Epithelial cell of proximal tubule (primary cell): ENCODE data around the gene SUV39H1. TPM values are rescaled to one million over a fixed set of nuclear protein-coding genes. Genes with fewer than 3 reads are reported as not detected.

Experiments
- DNase-seq: peaks from one replicate; pipeline ENCODE4 v3.0.0-alpha.2; 2011; ENCODE audit warnings: low read depth
- H3K4me3 ChIP-seq: 2 replicates; pipeline ENCODE4 v1.5.1; 2011; ENCODE audit warnings: low read depth, mild to moderate bottlenecking, low read length
- CTCF ChIP-seq: conservative IDR thresholded peaks from 2 replicates; pipeline ENCODE4 v1.5.1; 2012; ENCODE audit warnings: low read depth, mild to moderate bottlenecking, low read length
- total RNA-seq: library from RNA; depleted of rRNA; stranded (reverse); fragments of >200 nt; gene quantifications from 2 replicates; pipeline ENCODE4 v1.2.3, GENCODE V29; 2015

SUV39H1 gene
- total RNA-seq, 1 donor from 2014 or later, result 13.3 TPM

- no peak for DNase-seq
- H3K4me3 ChIP-seq, result no peak overlapping the region
- no peak for TF ChIP-seq CTCF
Observed at GRCh38 chrX:48694776-48695533, 1.6 kb upstream of the SUV39H1 start.

- no peak for TF ChIP-seq CTCF
- H3K4me3 ChIP-seq, result peak overlapping the region; percentile 67
- DNase-seq, result no peak
Observed at GRCh38 chrX:48695534-48695896, 1.0 kb upstream of the SUV39H1 start.

- no peak for DNase-seq
- no peak for TF ChIP-seq CTCF
- H3K4me3 ChIP-seq, result peak overlapping the region; percentile 67
Observed at GRCh38 chrX:48695925-48696300, 621 bp upstream of the SUV39H1 start.

- TF ChIP-seq CTCF, result no peak
- peak overlapping the region; percentile 67 for H3K4me3 ChIP-seq
- no peak for DNase-seq
Observed at GRCh38 chrX:48696909-48697727, 584 bp downstream of the SUV39H1 start.

- no peak overlapping the region for H3K4me3 ChIP-seq
- DNase-seq, result no peak
- no peak for TF ChIP-seq CTCF
Observed at GRCh38 chrX:48698306-48698705, 1.8 kb downstream of the SUV39H1 start.

- no peak for TF ChIP-seq CTCF
- H3K4me3 ChIP-seq, result no peak overlapping the region
- no peak for DNase-seq
Observed at GRCh38 chrX:48700246-48700645, 3.7 kb downstream of the SUV39H1 start.
